Smooth muscle cell (in vitro differentiated cells): Measurements from ENCODE around the gene SH3RF1. TPM values are rescaled to one million over a fixed set of nuclear protein-coding genes. Genes with fewer than 3 reads are reported as not detected.

Experiments
- DNase-seq: peaks from one replicate; lab custom pipeline; 2025; ENCODE audit not compliant: unreplicated experiment; lab: John Stamatoyannopoulos, UW
- H2AFZ ChIP-seq: fragments of 200-600 bp; sonication (generic); 2 replicates; pipeline ENCODE4 v1.6.0; 2016; ENCODE audit warnings: antibody characterized with exemption, low read depth, mild to moderate bottlenecking
- H3F3A ChIP-seq: fragments of 200-600 bp; sonication (generic); 2 replicates; pipeline ENCODE4 v1.6.0; 2017; ENCODE audit warnings: antibody characterized with exemption, low read depth
- H3K27ac ChIP-seq: fragments of 200-600 bp; sonication (generic); 2 replicates; pipeline ENCODE4 v1.5.1; 2016; ENCODE audit warnings: low read depth, mild to moderate bottlenecking
- H3K27me3 ChIP-seq: fragments of 200-600 bp; sonication (generic); 2 replicates; pipeline ENCODE4 v1.6.1; 2016; ENCODE audit warnings: low read depth, mild to moderate bottlenecking
- H3K36me3 ChIP-seq: fragments of 200-600 bp; sonication (generic); 2 replicates; pipeline ENCODE4 v1.5.1; 2016; ENCODE audit warnings: low read depth
- H3K4me1 ChIP-seq: fragments of 200-600 bp; sonication (generic); 2 replicates; pipeline ENCODE4 v1.5.1; 2016; ENCODE audit warnings: low read depth
- H3K4me2 ChIP-seq: fragments of 200-600 bp; sonication (generic); 2 replicates; pipeline ENCODE4 v1.6.0; 2016; ENCODE audit warnings: mild to moderate bottlenecking
- H3K4me3 ChIP-seq: fragments of 200-600 bp; sonication (generic); 2 replicates; pipeline ENCODE4 v1.5.1; 2016; ENCODE audit warnings: mild to moderate bottlenecking
- H3K79me2 ChIP-seq: fragments of 200-600 bp; sonication (generic); 2 replicates; pipeline ENCODE4 v1.6.0; 2016; ENCODE audit warnings: low read depth, mild to moderate bottlenecking
- H3K9ac ChIP-seq: fragments of 200-600 bp; sonication (generic); 2 replicates; pipeline ENCODE4 v1.6.0; 2016; ENCODE audit warnings: low read depth
- H3K9me3 ChIP-seq: fragments of 200-600 bp; sonication (generic); replicated peaks from 2 replicates; pipeline ENCODE4 v1.5.1; 2016; ENCODE audit warnings: low read depth
- H4K20me1 ChIP-seq: fragments of 200-600 bp; sonication (generic); 2 replicates; pipeline ENCODE4 v1.6.0; 2016; ENCODE audit warnings: low read depth
- CTCF ChIP-seq: fragments of 200-600 bp; sonication (generic); IDR thresholded peaks from 2 replicates; pipeline ENCODE4 v1.5.1; 2017; ENCODE audit warnings: borderline replicate concordance, mild to moderate bottlenecking, antibody characterized with exemption; ENCODE audit not compliant: insufficient read depth, poor library complexity, severe bottlenecking
- WGBS: methylation state at CpG from one replicate; pipeline ENCODE4 v1.1.7; 2016; ENCODE audit warnings: low lambda C conversion rate; 5-methylcytosine and 5-hydroxymethylcytosine counted together
- polyA plus RNA-seq: library from polyadenylated mRNA; unstranded; fragments of >200 nt; fragmentation: Nextera tagmentation; extraction: Ambion mirVana; gene quantifications from 2 replicates; pipeline ENCODE4 v1.2.1, GENCODE V29; 2016
- total RNA-seq: library from RNA; depleted of rRNA; stranded (reverse); fragments of >200 nt; gene quantifications from 2 replicates; pipeline ENCODE4 v1.2.3, GENCODE V29; 2014

Gene SH3RF1
- total and polyA plus RNA-seq, 2 experiments from 2014 or later = 9.4 to 10.2 TPM

DNA sequence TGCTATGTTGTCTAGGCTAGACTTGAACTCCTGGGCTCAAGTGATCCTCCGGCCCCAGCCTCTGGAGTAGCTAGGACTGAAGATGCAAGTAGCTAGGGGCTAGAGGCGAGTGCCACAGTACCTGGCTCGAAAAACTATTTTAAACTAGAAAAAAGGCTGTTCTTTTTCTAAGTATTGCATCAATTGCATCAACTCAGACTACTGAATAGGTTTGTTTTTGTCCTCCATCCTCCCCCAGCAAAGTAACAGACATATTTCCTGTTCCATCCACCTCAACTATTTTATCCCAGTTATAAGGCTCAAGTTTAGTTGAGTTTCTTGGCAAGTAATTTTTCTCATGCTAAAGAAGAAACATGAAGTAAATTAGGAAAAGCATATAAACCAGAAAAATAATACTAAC lies 4.1 kb downstream of the SH3RF1 start:
- Histone ChIP-seq H3K4me1 (peaks cover 30% of the 10 kb centered on the region), H3K36me3 (no peaks in the 10 kb centered on the region), H3F3A (peaks cover 14% of the 10 kb centered on the region), H3K27ac (peak overlapping the region; percentile 24), H3K4me3 (peak overlapping the region; percentile 83), H3K9ac (no peak overlapping the region), H3K4me2 (peak overlapping the region; percentile 89), H3K27me3 (no peaks in the 10 kb centered on the region), H3K9me3 (no peaks in the 10 kb centered on the region), H2AFZ (no peak overlapping the region), H4K20me1 (peaks cover 58% of the 10 kb centered on the region), H3K79me2 (peaks cover 72% of the 10 kb centered on the region)
- no peak for TF ChIP-seq CTCF
- 100% methylated on average over 3 of the region's 3 CpGs for WGBS
- DNase-seq = no peak

DNA sequence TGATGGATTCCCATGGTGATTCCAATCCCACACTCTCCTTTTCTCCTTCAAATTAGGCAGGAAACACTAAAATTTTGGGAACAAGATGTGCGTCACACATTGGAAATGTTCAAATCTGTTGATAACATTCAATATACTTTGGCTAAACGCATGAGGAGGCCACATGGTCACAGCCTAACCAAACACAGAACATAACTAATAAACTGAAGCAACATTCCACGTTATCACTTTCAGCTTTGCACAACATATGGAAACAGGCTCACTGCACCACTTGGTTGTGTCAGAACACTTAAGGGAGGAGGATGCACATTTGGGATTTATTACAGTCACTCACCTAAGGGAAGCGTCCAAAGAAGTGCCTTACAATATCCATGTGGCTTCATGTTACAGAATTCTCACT lies 4.7 kb downstream of the SH3RF1 start:
- peaks cover 9% of the 10 kb centered on the region for H3F3A ChIP-seq
- peaks cover 64% of the 10 kb centered on the region for H4K20me1 ChIP-seq
- no peak overlapping the region for H3K9ac ChIP-seq
- no peak for TF ChIP-seq CTCF
- no peaks in the 10 kb centered on the region for H3K9me3 ChIP-seq
- H2AFZ ChIP-seq = no peak overlapping the region
- H3K36me3 ChIP-seq = no peaks in the 10 kb centered on the region
- no peak overlapping the region for H3K4me3 ChIP-seq
- H3K4me2 ChIP-seq = no peak overlapping the region
- no peak for DNase-seq
- H3K4me1 ChIP-seq = peaks cover 33% of the 10 kb centered on the region
- peaks cover 77% of the 10 kb centered on the region for H3K79me2 ChIP-seq
- H3K27ac ChIP-seq = no peak overlapping the region
- H3K27me3 ChIP-seq = no peaks in the 10 kb centered on the region
- 84% methylated on average over 4 of the region's 4 CpGs for WGBS

GRCh38 chr4:169263791-169264392 lies 6.9 kb downstream of the SH3RF1 start:
- Histone ChIP-seq H3K79me2 (peaks cover 99% of the 10 kb centered on the region), H4K20me1 (peaks cover 80% of the 10 kb centered on the region), H3K36me3 (no peaks in the 10 kb centered on the region), H3K9ac (no peak overlapping the region), H3K4me3 (no peak overlapping the region), H3F3A (no peaks in the 10 kb centered on the region), H3K27ac (no peak overlapping the region), H3K4me1 (peaks cover 47% of the 10 kb centered on the region), H3K9me3 (no peaks in the 10 kb centered on the region), H3K27me3 (no peaks in the 10 kb centered on the region), H2AFZ (no peak overlapping the region), H3K4me2 (no peak overlapping the region)
- WGBS = 96% methylated on average over 1 of the region's 1 CpG
- no peak for DNase-seq
- no peak for TF ChIP-seq CTCF
